B cell (primary cell): Measurements from ENCODE around the gene BOK. TPM values are rescaled to one million over a fixed set of nuclear protein-coding genes. Genes with fewer than 3 reads are reported as not detected.
A peak's percentile ranks its signal among the peaks of the same experiment; 100 is the strongest.

ENCODE experiments used
- ATAC-seq: fragments of 200-7000 bp; cut with Tn5 transposase; one replicate; pipeline ENCODE4 v1.10.0; 2021; ENCODE audit warnings: low read depth, mild to moderate bottlenecking, moderate number of reproducible peaks, moderate library complexity
- CTCF ChIA-PET: fragments of 350-600 bp; sonication (Branson Sonifier 250); formaldehyde crosslinking; loops from one replicate; lab custom pipeline; 2021; ENCODE audit warnings: antibody characterized with exemption, inconsistent platforms; lab: Charles Lee
- POLR2A ChIA-PET: fragments of 350-600 bp; sonication (Branson Sonifier 250); formaldehyde crosslinking; loops from one replicate; lab custom pipeline; 2021; ENCODE audit warnings: antibody characterized with exemption; lab: Charles Lee
- DNase-seq: peaks from one replicate; pipeline ENCODE4 v3.0.0; 2013
- H2AFZ ChIP-seq: 2 replicates; pipeline ENCODE4 v1.6.1; 2012; ENCODE audit warnings: mild to moderate bottlenecking, low read depth, low read length; ENCODE audit not compliant: insufficient read depth, poor library complexity, severe bottlenecking
- H3K27ac ChIP-seq, 2 donors: 1 replicate in 1 of 2; 2 replicates in 1 of 2; pipeline ENCODE4 v1.5.1; 2012 to 2013; ENCODE audit warnings: low read length in 2 of 2, mild to moderate bottlenecking in 2 of 2, moderate library complexity in 1 of 2
- H3K27me3 ChIP-seq, 4 experiments: fragments of 200-600 bp in 1 of 4; sonication (generic) in 1 of 4; replicated peaks in 1 of 4; 1 replicate in 2 of 4; 2 replicates in 2 of 4; pipeline versions ENCODE4 v1.6.1 to v1.7.0; 2013 to 2016; ENCODE audit warnings: low read length in 3 of 4, mild to moderate bottlenecking in 2 of 4, mixed read lengths in 1 of 4, moderate library complexity in 1 of 4; ENCODE audit not compliant: insufficient read depth in 4 of 4, control insufficient read depth in 3 of 4; ENCODE audit errors: control extremely low read depth in 1 of 4
- H3K36me3 ChIP-seq, 2 experiments: replicated peaks in 1 of 2; 1 replicate in 1 of 2; 2 replicates in 1 of 2; pipeline versions ENCODE4 v1.6.1 to v1.7.1; 2013; ENCODE audit warnings: low read length in 1 of 2; ENCODE audit not compliant: insufficient read depth in 2 of 2, control insufficient read depth in 1 of 2; ENCODE audit errors: control extremely low read depth in 1 of 2, extremely low read depth in 1 of 2
- H3K4me1 ChIP-seq, 2 donors: fragments of 200-600 bp in 1 of 2; sonication (generic) in 1 of 2; 1 replicate in 1 of 2; 2 replicates in 1 of 2; pipeline versions ENCODE4 v1.5.1 to v1.6.1; 2013 to 2017; ENCODE audit warnings: low read length in 2 of 2; ENCODE audit not compliant: control insufficient read depth in 2 of 2, insufficient read depth in 2 of 2
- H3K4me2 ChIP-seq: replicated peaks from 2 replicates; pipeline ENCODE3; 2012; ENCODE audit warnings: mild to moderate bottlenecking, low read depth, low read length; ENCODE audit not compliant: poor library complexity, severe bottlenecking
- H3K4me3 ChIP-seq, 5 experiments: fragments of 200-600 bp in 1 of 5; sonication (generic) in 1 of 5; 1 replicate in 3 of 5; 2 replicates in 2 of 5; pipeline versions ENCODE4 v1.5.1 to v1.7.0; 2011 to 2016; ENCODE audit warnings: low read length in 4 of 5, mild to moderate bottlenecking in 4 of 5, low read depth in 2 of 5, control low read depth in 1 of 5, moderate library complexity in 1 of 5; ENCODE audit not compliant: insufficient read depth in 1 of 5; ENCODE audit errors: control extremely low read depth in 1 of 5, extremely low read depth in 1 of 5
- H3K79me2 ChIP-seq: fragments of 200-600 bp; sonication (generic); one replicate; pipeline ENCODE4 v1.6.0; 2016; ENCODE audit warnings: low read length; ENCODE audit not compliant: control insufficient read depth, insufficient read depth
- H3K9ac ChIP-seq: fragments of 200-600 bp; sonication (generic); 2 replicates; pipeline ENCODE4 v1.6.1; 2017; ENCODE audit warnings: mild to moderate bottlenecking, low read length, moderate library complexity
- H3K9me3 ChIP-seq, 3 donors: one replicate each; pipeline versions ENCODE4 v1.6.1 to v1.7.1; 2013; ENCODE audit warnings: low read length in 2 of 3; ENCODE audit not compliant: control insufficient read depth in 2 of 3, insufficient read depth in 1 of 3; ENCODE audit errors: control extremely low read depth in 1 of 3
- H4K20me1 ChIP-seq: 2 replicates; pipeline ENCODE4 v1.6.0; 2012; ENCODE audit warnings: mild to moderate bottlenecking, low read length; ENCODE audit not compliant: insufficient read depth, control insufficient read depth, poor library complexity, severe bottlenecking
- H3K27ac Mint-ChIP-seq: one replicate; pipeline ENCODE4 v1.8.0; 2021; ENCODE audit warnings: mixed read lengths
- H3K27me3 Mint-ChIP-seq: one replicate; pipeline ENCODE4 v1.8.0; 2021; ENCODE audit warnings: mixed read lengths
- H3K4me1 Mint-ChIP-seq: one replicate; pipeline ENCODE4 v1.8.0; 2021; ENCODE audit warnings: mixed read lengths
- H3K4me3 Mint-ChIP-seq: one replicate; pipeline ENCODE4 v1.8.0; 2021; ENCODE audit warnings: mixed read lengths
- H3K9me3 Mint-ChIP-seq: one replicate; pipeline ENCODE4 v1.8.0; 2022; ENCODE audit warnings: mixed read lengths; ENCODE audit not compliant: insufficient read depth
- CTCF ChIP-seq: fragments of 200-600 bp; IDR thresholded peaks from one replicate; pipeline ENCODE4 v1.8.0; 2022; ENCODE audit warnings: antibody characterized with exemption, mild to moderate bottlenecking
- EZH2 ChIP-seq: IDR thresholded peaks from 2 replicates; pipeline ENCODE4 v1.6.1; 2012; ENCODE audit warnings: borderline replicate concordance, low read depth, mild to moderate bottlenecking, moderate library complexity, low read length; ENCODE audit not compliant: insufficient read depth, poor library complexity, severe bottlenecking
- WGBS: methylation state at CpG from one replicate; pipeline ENCODE4 v1.1.5; 2013; ENCODE audit warnings: missing lambda C conversion rate; ENCODE audit not compliant: insufficient coverage; 5-methylcytosine and 5-hydroxymethylcytosine counted together
- intact Hi-C: fragments of 100-400 bp; cut with micrococcal nuclease; formaldehyde crosslinking; loops from one replicate; pipeline ENCODE4 v1.10.0; 2022
- polyA plus RNA-seq: library from polyadenylated mRNA; depleted of rRNA; stranded (reverse); fragments of >200 nt; gene quantifications from 2 replicates; pipeline ENCODE4 v1.2.3, GENCODE V29; 2012
- total RNA-seq, 2 donors: library from RNA; stranded (reverse); fragments of 120-200 nt in 1 of 2; gene quantifications; 1 replicate in 1 of 2; 2 replicates in 1 of 2; pipeline versions ENCODE4 v1.2.3 to v1.2.4, GENCODE V29; 2013 to 2022

BOK gene
- total and polyA plus RNA-seq, 2 donors (not counting 1 experiment from before 2014, with no cell fraction given), result 0.10 to 0.22 TPM

- no peaks in the 10 kb centered on the region for H4K20me1 ChIP-seq
- H3K4me3 ChIP-seq, result peak overlapping the region in 2 of 5 experiments; percentile 53 to 55
- CTCF ChIA-PET, result interaction anchor here (1.0 kb wide), 1 partner anchor 538 kb away, joined by 3 read pairs; no protein-coding TSS in a partner anchor
- POLR2A ChIA-PET, result no interaction called here
- H3K9me3 ChIP-seq, result no peaks in the 10 kb centered on the region
- DNase-seq (no peak), ATAC-seq (no peak)
- no peaks in the 10 kb centered on the region for H3K27me3 ChIP-seq
- peak overlapping the region; percentile 70 for H2AFZ ChIP-seq
- Mint-ChIP-seq H3K9me3 (no peaks in the 10 kb centered on the region), H3K4me3 (peak overlapping the region; percentile 33), H3K4me1 (peaks cover 22% of the 10 kb centered on the region), H3K27ac (no peak overlapping the region), H3K27me3 (no peaks in the 10 kb centered on the region)
- intact Hi-C loops, result loop anchor here (1.0 kb wide), 2 partner anchors 21 to 108 kb away; partner anchors contain the start of genes ATG4B, STK25 and THAP4
- peaks cover 74% of the 10 kb centered on the region for H3K79me2 ChIP-seq
- H3K27ac ChIP-seq, result no peak overlapping the region
- WGBS, result 98% methylated on average over 21 of the region's 30 CpGs
- peak overlapping the region; percentile 78 for H3K4me2 ChIP-seq
- peaks cover 15 to 18% of the 10 kb centered on the region in 2 donors for H3K4me1 ChIP-seq
- no peaks in the 10 kb centered on the region for H3K36me3 ChIP-seq
- H3K9ac ChIP-seq, result no peak overlapping the region
- TF ChIP-seq EZH2 (no peak), CTCF (no peak)
Measured at GRCh38 chr2:241616168-241617125, 57.9 kb downstream of the BOK start.
